Endodermal cell (in vitro differentiated cells): Measurements from ENCODE around the gene LTBP1. TPM values are rescaled to one million over a fixed set of nuclear protein-coding genes. Genes with fewer than 3 reads are reported as not detected.

ENCODE experiments used
- DNase-seq: peaks from one replicate; pipeline ENCODE4 v3.0.0-alpha.2; 2017
- H3K27ac ChIP-seq: 2 replicates; pipeline ENCODE4 v1.5.1; 2013; ENCODE audit warnings: mild to moderate bottlenecking, low read depth, low read length, moderate library complexity
- H3K27me3 ChIP-seq: 2 replicates; pipeline ENCODE4 v1.6.1; 2013; ENCODE audit warnings: mild to moderate bottlenecking, low read length, moderate library complexity; ENCODE audit not compliant: insufficient read depth, control insufficient read depth, poor library complexity, severe bottlenecking
- H3K36me3 ChIP-seq: 2 replicates; pipeline ENCODE4 v1.7.0; 2013; ENCODE audit warnings: mild to moderate bottlenecking, low read length, moderate library complexity; ENCODE audit not compliant: control insufficient read depth, insufficient read depth
- H3K4me1 ChIP-seq: one replicate; pipeline ENCODE4 v1.7.0; 2013; ENCODE audit warnings: low read length; ENCODE audit not compliant: control insufficient read depth, insufficient read depth
- H3K4me3 ChIP-seq: 2 replicates; pipeline ENCODE4 v1.5.1; 2013; ENCODE audit warnings: mild to moderate bottlenecking, low read length, moderate library complexity
- H3K9ac ChIP-seq: 2 replicates; pipeline ENCODE4 v1.6.1; 2013; ENCODE audit warnings: mild to moderate bottlenecking, low read length, moderate library complexity; ENCODE audit not compliant: poor library complexity, severe bottlenecking; ENCODE audit errors: extremely low read depth
- H3K9me3 ChIP-seq: 2 replicates; pipeline ENCODE4 v1.6.1; 2013; ENCODE audit warnings: mild to moderate bottlenecking, low read length, moderate library complexity; ENCODE audit not compliant: control insufficient read depth
- H3K27ac Mint-ChIP-seq: 2 replicates; pipeline ENCODE4 v1.8.0; 2020; ENCODE audit warnings: mixed read lengths
- H3K27me3 Mint-ChIP-seq: 2 replicates; pipeline ENCODE4 v1.8.0; 2021; ENCODE audit warnings: mild to moderate bottlenecking, mixed read lengths; ENCODE audit not compliant: insufficient read depth
- H3K36me3 Mint-ChIP-seq: 2 replicates; pipeline ENCODE4 v1.8.0; 2020; ENCODE audit warnings: low read depth, mixed read lengths
- H3K4me1 Mint-ChIP-seq: 2 replicates; pipeline ENCODE4 v1.8.0; 2020; ENCODE audit warnings: mixed read lengths
- H3K4me3 Mint-ChIP-seq: 2 replicates; pipeline ENCODE4 v1.8.0; 2020; ENCODE audit warnings: mild to moderate bottlenecking, moderate library complexity, mixed read lengths
- H3K9me3 Mint-ChIP-seq: 2 replicates; pipeline ENCODE4 v1.8.0; 2020; ENCODE audit warnings: mild to moderate bottlenecking, mixed read lengths
- WGBS, 2 experiments: methylation state at CpG; one replicate each; pipeline versions ENCODE4 v1.1.5 to v1.1.7; 2013; ENCODE audit warnings: missing lambda C conversion rate in 2 of 2, mixed read lengths in 1 of 2; ENCODE audit not compliant: insufficient coverage in 1 of 2, insufficient read length in 1 of 2; 5-methylcytosine and 5-hydroxymethylcytosine counted together
- total RNA-seq, 2 donors: library from RNA; stranded (reverse); fragmentation: NEBNext Ultra II Directional in 1 of 2; extraction: Animal tissue kit (Norgen Biotek cat#: 25700) in 1 of 2; gene quantifications; 2 replicates in 1 of 2; 3 replicates in 1 of 2; pipeline ENCODE4 v1.2.1, GENCODE V29; 2021
- TF ChIP-seq, protein P1 (sequence below): fragments of 200-600 bp; sonication (generic); conservative IDR thresholded peaks from 2 replicates; pipeline ENCODE4 v1.5.0; 2021; ENCODE audit warnings: antibody characterized with exemption, mild to moderate bottlenecking

Gene LTBP1
- total RNA-seq, 2 donors from 2014 or later, result 43.2 to 43.4 TPM

- H3K4me1 Mint-ChIP-seq, result peaks cover 16% of the 10 kb centered on the region
- H3K27ac ChIP-seq, result no peak overlapping the region
- H3K9me3 ChIP-seq, result no peaks in the 10 kb centered on the region
- H3K9me3 Mint-ChIP-seq, result no peaks in the 10 kb centered on the region
- no peaks in the 10 kb centered on the region for H3K27me3 Mint-ChIP-seq
- H3K4me3 Mint-ChIP-seq, result no peak overlapping the region
- H3K36me3 Mint-ChIP-seq, result no peaks in the 10 kb centered on the region
- DNase-seq, result no peak
- no peaks in the 10 kb centered on the region for H3K4me1 ChIP-seq
- TF ChIP-seq, protein P1, sequence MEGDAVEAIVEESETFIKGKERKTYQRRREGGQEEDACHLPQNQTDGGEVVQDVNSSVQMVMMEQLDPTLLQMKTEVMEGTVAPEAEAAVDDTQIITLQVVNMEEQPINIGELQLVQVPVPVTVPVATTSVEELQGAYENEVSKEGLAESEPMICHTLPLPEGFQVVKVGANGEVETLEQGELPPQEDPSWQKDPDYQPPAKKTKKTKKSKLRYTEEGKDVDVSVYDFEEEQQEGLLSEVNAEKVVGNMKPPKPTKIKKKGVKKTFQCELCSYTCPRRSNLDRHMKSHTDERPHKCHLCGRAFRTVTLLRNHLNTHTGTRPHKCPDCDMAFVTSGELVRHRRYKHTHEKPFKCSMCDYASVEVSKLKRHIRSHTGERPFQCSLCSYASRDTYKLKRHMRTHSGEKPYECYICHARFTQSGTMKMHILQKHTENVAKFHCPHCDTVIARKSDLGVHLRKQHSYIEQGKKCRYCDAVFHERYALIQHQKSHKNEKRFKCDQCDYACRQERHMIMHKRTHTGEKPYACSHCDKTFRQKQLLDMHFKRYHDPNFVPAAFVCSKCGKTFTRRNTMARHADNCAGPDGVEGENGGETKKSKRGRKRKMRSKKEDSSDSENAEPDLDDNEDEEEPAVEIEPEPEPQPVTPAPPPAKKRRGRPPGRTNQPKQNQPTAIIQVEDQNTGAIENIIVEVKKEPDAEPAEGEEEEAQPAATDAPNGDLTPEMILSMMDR, result no peak
- no peaks in the 10 kb centered on the region for H3K27me3 ChIP-seq
- no peak overlapping the region for H3K4me3 ChIP-seq
- no peak overlapping the region for H3K27ac Mint-ChIP-seq
- H3K9ac ChIP-seq, result no peak overlapping the region
- no peaks in the 10 kb centered on the region for H3K36me3 ChIP-seq
- 82% methylated on average over 2 of the region's 2 CpGs for WGBS, 2 experiments
Observed at GRCh38 chr2:32931519-32931918, 15.2 kb upstream of the LTBP1 start.

GRCh38 chr2:32931945-32932709 lies 14.6 kb upstream of the LTBP1 start:
- H3K27ac Mint-ChIP-seq, result peak overlapping the region; percentile 12
- peak; percentile 53 for DNase-seq
- H3K4me3 ChIP-seq, result no peak overlapping the region

DNA sequence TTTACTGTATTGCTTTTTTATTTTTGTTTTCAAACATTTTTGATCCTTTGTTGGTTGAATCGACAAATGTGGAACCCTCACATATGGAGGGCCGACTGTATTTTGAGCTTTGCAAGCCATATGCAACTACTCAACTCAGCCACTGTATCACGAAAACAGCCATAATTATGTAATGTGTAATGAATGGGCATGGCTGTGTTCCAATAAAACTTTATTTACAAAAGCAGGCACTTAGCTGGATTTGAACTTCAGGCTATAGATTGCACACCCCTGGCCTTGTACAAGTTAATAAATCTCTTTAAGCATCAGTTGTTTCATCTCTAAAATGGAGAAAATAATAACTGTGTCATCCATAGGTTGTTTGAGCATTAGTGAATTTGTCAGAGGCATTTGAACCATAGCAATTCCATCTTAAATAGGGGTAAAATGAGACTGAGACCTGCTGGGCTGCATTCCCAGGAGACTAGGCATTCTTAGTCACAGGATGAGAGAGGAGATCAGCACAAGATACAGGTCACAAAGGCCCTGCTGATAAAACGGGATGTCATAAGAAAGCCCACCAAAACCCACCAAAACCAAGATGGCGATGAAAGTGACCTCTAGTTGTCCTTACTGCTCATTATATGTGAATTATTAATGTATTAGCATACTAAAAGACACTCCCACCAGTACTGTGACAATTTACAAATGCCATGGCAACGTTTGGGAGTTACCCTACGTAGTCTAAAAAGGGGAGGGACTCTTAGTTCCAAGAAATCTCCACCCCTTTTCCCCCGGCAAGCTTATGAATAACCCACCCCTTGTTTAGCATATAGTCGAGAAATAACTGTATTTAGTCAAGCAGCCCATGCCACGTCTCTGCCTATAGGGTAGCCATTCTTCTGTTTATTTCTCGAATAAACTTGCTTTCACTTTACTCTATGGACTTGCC lies 13.7 kb upstream of the LTBP1 start:
- no peaks in the 10 kb centered on the region for H3K36me3 ChIP-seq
- H3K9me3 Mint-ChIP-seq, result no peaks in the 10 kb centered on the region
- no peaks in the 10 kb centered on the region for H3K27me3 Mint-ChIP-seq
- H3K9ac ChIP-seq, result no peak overlapping the region
- no peak for DNase-seq
- H3K4me3 Mint-ChIP-seq, result no peak overlapping the region
- no peaks in the 10 kb centered on the region for H3K9me3 ChIP-seq
- no peaks in the 10 kb centered on the region for H3K27me3 ChIP-seq
- no peak overlapping the region for H3K27ac ChIP-seq
- no peak overlapping the region for H3K4me3 ChIP-seq
- no peaks in the 10 kb centered on the region for H3K4me1 ChIP-seq
- TF ChIP-seq, protein P1, result no peak
- H3K4me1 Mint-ChIP-seq, result peaks cover 17% of the 10 kb centered on the region
- 83 to 92% methylated on average over 7 to 10 of the region's 11 CpGs for WGBS, 2 experiments
- H3K36me3 Mint-ChIP-seq, result no peaks in the 10 kb centered on the region
- H3K27ac Mint-ChIP-seq, result no peak overlapping the region

More at GRCh38 chr2:32931945-32932709, 14.6 kb upstream of the LTBP1 start:
- Histone ChIP-seq H3K9ac (no peak overlapping the region), H3K27ac (no peak overlapping the region), H3K9me3 (no peaks in the 10 kb centered on the region), H3K36me3 (no peaks in the 10 kb centered on the region), H3K4me1 (no peaks in the 10 kb centered on the region), H3K27me3 (no peaks in the 10 kb centered on the region)
- Mint-ChIP-seq H3K4me3 (no peak overlapping the region), H3K9me3 (no peaks in the 10 kb centered on the region), H3K36me3 (no peaks in the 10 kb centered on the region), H3K27me3 (no peaks in the 10 kb centered on the region), H3K4me1 (peaks cover 13% of the 10 kb centered on the region)
- TF ChIP-seq, protein P1, result no peak
- WGBS, 2 experiments, result 68 to 75% methylated on average over 9 to 12 of the region's 12 CpGs
